ENCODE results near the gene KCNN2.
"Not testable (repeated sequence)": the region's sequence is repeated elsewhere in the genome, so short reads cannot be mapped to it uniquely, and the experiment has no call there.

The KCNN2 gene

DNA sequence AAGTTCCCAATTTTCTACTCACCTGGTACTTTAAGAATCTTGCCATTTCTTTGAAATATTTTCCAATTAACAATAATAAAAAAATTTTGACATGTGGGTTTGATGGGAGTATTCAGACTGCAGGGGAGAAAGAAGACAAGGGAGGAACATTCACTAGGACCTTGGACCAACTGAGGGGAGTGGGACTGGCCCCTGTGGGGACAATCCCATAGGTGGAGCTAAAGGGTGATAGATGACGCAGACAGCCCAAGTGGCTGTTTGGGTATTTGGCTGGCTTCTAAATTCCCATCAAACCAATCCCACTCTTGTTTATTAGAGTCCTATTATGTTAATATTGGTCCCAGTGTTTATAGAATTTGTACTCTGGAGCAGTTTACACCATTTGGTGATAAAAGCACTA is 65.3 kb downstream of the KCNN2 start:
- DNase-seq: no peak

DNA sequence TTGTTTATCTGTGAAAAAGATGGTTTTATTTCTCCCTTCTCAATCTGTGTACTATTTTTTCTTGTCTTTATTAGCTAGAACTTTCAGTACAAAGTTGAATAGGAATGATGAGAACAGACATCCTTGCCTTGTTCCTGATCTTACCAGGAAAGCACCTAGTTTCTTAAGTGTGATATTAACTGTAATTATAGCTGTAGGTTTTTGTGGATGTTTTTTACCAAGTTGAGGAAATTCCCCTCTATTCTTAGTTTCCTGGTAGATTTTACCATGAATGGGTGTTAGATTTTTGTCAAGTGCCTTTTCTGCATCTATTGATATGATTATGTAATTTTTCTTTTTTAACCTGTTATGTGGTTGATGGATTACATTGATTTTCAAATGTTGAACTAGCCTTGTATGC is 68.7 kb downstream of the KCNN2 start:
- DNase-seq: no peak

DNA sequence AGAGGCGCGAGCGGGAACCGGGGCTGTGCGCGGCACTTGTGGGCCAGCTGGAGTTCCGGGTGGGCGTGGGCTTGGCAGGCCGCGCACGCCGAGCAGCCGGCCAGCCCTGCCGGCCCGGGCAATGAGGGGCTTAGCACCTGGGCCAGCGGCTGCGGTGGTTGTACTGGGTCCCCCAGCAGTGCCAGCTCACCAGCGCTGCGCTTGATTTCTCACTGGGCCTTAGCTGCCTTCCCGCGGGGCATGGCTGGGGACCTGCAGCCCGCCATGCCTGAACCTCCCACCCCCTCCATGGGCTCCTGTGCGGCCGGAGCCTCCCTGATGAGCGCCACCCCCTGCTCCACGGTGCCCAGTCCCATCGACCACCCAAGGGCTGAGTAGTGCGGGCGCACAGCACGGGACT is 70.8 kb downstream of the KCNN2 start:
- DNase-seq: not testable (repeated sequence)

DNA sequence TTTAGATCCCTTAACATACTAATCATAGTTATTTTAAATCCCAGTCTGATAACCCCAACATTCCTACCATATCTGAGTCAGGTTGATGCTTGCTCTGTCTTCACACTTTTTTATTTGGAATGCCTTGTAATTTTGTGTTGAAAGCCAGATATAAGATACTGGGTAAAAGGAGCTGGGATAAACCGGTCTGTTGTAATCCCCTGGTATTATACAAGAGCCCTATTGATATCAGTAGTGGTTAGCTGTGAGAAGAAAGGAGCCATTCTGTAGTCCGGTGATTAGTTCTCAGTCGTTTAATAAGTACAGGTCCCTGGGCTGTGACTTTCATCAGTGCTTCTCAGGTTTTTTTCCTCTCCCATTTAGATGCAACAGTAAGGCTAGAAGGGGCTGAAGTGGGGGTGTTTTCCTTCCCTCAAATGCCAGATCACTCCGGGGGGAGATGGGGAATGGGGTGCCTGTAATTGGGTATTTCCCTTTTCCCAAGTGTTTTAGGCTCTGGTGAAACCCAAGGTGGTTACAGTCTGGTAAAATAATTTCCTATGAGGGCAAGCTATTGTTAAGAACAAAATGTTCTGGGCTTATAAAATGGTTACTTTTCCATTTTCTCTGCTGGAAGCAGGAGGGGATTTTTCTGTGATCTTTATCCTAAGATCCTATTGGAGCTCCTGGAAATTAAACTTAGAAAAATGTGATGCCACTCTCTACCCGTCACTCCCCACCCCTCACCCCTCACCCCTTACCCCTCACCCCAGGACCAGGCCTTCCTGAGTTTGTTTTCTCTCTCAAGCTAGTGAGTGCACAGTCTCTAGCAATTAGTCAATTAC is 72.7 kb downstream of the KCNN2 start:
- no peak for DNase-seq

DNA sequence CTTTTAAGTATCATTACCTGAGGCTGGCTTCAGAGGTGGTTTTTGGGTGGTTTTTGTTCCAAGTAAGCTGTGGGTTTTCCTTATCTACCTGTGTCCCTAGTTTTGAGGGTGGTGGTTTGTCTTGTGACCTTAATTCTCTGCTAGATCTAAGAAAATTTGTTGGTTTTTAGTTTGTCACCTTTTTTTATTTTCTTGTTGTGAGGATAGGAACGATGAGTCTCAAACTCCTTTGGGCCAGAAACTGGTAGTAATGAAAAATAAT is 73.3 kb downstream of the KCNN2 start:
- no peak for DNase-seq

DNA sequence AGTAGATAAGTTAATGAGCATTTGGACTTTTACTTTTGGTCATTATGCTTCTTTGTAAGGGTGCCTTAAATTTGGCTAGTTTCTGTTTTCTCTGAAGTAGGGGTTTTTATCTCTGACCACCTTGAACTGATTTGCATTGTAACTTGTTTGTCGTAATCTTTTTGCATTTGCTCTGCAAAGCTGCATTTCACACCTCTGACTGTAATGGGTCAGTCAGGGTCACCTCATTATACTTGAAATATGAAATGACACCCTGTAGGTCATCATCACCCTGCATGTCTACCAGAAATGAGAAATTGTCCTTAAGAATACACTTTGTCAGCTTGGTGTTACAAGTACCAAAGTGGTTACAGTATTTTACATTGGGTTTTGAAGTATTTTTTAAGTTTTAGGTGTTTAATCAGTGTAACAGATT is 74.0 kb downstream of the KCNN2 start:
- no peak for DNase-seq

DNA sequence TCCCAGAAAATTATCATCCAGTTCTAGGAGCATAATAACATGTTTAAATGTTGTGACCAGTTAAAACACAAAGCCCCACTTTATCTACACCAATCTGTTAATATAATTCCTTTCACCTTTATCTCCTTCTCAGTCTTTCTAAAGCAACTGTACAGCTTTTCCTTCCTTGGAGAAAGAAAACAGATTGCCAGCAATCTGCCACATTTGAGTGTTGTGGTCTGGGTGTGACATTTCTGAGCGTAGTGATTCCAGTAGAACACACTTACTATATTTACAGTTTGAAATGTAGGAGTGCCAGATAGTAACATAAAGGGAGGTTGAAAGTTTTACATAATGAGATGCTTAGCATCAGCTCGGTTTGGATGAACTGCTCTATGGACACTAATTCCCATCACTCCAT is 76.1 kb downstream of the KCNN2 start:
- DNase-seq: no peak

DNA sequence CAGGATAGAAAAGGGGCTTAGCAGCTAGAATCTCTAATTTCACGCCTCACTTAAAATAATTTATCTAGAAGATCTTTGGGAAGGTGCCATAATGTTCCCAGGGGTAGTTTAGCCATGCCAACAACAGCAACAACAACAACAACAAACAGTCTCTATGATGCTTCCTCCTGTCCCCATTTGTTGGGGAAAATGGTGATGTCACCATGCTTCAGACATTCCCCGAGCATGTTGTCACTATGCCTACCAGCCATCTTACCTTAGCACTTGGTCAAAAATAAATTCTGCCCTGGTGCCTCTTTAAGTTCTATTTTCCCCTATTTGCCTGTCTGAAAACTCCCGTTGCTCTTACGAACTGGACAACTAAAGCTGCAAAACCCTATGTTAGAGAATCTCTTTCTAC is 76.6 kb downstream of the KCNN2 start:
- no peak for DNase-seq

DNA sequence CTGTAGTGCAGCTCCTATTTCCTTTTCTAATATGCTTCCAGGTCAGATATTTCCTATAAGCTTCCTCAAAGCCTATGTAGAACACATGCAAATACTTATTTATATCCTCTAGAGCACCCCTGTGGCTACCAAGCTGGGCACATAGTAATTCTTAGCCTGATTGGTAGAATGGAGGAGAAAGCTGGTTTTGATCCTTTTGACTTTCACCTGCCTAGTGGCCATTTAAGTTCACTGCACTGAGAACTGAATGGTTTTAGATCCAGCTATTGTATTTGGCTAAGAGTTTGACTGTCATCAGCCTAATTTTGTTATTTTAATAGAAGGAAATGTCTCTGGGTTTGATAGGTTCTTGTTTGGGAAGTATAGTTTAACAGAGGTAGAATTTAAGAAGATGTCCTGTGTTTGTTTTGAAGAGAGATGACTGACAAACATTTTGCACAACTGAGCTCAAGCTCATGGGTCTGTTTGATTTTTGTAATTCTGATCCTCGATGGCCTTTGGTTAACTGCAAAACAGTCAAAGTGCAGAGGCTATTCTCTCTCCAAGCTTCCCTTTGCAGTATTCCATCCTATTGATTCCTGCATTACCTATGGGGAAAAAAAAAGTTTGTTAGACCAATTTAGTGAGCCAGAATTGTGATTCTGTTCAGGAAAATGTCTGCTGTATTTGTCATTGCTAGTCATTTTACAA is 85.4 kb downstream of the KCNN2 start:
- no peak for DNase-seq

DNA sequence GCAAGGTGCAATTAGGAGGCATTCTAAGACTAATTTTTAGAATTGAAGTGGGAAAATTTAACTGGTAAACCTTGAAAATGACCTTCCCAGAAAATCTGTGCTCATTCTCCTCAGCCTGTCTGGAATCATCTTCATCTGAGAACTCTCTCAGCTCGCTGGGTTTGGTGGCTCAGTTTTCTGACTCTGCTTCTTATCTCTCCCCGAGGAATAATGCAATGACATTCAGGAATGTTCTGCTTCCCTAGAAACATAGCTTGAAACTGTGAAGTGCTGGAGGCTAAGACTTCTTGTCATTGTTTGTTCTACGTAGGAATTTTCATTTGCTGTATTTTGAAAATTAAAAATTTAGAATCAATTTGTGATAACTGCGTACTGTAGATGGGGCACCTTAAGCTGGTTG is 86.6 kb downstream of the KCNN2 start:
- DNase-seq: no peak

DNA sequence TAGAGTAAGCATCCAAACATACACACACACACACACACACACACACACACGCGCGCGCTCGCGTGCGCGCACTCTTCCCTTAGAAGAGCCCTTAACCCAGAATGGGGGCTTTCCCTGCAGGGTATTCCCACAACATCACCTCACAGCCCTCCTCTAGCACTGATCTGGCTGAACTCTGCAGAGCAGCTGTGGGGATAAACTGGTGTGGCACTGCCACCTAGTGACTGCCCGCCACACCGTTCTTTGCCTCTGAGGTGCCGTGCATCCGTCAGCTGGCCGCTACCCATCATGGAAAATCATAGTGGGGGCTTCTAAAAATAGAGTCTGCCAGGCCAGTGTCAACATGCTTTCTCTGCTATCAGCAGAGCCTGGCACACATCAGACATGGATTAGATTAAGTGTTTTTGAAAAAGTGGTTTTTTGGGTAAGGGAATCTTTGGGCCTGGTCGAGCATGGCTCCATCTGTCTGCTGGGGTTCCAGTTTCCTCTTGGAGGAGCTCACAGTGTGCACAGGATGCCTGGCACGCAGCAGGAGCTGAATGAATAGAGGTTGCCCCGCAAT is 88.1 kb downstream of the KCNN2 start:
- peak; percentile 18 for DNase-seq

DNA sequence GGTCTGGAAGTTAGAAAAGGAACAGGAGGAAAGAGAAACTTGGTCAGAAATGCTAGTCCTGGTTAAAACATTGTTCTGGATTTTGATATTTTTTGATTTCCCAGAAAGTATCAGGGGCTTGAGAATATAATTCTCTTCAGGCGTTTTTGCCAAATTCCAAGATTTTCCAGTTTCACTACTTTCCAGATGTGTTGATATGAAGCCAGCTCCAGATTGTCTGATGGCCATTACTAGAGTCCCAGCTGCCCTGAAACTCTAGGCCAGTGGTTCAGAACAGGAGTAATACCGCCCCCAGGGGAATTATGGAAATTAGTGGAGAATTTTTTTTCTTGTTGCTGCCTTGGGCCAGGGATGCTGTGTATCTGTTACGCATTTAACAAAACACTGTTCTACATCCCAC is 88.6 kb downstream of the KCNN2 start:
- no peak for DNase-seq

DNA sequence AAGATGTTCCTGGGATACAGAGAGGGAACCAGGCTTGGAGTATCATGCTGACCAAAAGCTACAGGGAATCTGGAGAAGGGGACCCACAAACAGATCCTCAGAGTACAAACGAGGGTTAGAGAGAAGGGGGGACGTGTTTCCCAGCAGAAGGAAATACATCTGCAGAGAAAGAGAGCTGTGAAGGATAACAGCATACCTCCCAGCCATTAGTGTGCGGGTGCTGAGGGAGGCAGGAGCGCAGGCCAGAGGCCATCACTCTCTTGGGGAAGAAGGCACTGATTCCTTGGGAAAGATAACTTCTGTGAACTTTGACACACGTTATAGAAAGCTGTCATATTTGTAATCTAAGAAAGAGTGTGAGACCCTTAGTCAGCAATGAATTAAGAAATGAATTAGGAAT is 96.9 kb downstream of the KCNN2 start:
- no peak for DNase-seq

DNA sequence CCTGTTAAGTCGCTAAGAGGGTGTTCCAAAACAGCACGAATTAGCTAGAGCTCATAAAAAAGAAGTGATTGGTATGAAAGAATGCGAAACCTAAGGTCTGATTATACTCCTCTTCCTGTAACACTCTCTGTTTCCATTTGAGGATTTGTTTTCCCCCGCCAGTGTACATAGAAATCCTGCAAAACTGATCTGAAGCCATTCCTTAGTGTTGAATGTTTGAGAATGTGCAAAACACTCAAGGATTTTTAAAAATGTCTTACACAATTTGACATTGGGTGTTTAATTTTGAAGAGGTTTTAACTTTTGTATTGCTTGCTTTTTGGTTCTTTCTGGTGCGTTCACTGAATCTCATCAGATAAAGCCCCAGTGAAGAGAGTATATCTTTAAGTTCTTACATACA is 105.3 kb downstream of the KCNN2 start:
- DNase-seq: no peak

DNA sequence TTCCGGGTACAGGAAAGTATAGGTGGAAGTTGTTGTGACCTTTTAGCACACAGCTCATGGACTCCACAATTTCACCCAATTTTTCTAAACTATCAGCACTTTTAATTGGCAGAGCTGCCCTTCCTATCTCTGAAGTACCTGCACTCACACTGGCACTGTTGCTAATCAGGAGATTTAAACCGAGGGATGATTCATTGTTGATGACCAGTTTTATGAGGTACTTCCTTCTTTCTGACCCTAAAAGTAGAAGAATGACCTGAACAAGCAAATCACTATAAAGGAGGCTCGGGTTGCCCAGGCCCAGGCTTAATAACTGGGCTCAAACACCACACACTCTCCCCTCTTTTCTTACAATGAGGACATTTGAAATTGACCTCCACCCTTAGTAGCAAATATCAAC is 105.9 kb downstream of the KCNN2 start:
- DNase-seq: no peak

DNA sequence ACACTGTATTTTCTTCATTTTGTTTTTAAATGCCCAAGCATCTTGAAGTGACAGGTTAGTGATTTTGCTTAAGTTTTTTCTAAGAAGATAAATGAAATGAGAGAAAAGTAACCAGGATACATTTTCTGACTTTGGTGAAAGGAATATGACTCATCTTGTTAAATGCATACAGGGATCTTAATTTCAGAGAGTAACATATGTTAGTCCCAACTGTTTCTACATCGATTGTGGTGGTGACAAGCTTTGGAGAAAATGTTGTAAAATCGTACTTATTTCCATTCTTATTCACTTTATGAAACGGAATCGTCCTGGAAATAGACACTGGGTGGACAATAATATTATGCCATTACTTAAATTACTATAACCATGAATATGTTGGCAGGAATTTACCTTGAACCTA is 107.5 kb downstream of the KCNN2 start:
- no peak for DNase-seq

DNA sequence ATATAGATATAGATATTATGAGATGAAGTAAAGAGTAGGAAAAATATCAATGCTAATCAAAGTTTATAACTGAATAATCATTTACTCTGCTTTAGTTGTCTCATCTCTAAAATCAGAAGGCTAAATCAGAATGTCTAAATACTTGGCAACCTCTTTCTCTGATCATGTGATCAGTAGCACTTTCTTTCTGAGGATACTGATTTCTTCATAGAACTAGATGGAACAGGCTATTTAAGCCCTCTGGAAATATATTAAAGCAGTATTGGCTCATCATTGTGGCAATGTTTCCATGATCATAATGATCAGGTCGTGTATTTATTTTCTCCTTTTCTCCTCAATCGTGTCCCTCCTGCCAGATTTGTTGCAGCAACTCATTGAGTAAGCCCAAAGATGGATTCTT is 109.7 kb downstream of the KCNN2 start:
- DNase-seq: no peak

DNA sequence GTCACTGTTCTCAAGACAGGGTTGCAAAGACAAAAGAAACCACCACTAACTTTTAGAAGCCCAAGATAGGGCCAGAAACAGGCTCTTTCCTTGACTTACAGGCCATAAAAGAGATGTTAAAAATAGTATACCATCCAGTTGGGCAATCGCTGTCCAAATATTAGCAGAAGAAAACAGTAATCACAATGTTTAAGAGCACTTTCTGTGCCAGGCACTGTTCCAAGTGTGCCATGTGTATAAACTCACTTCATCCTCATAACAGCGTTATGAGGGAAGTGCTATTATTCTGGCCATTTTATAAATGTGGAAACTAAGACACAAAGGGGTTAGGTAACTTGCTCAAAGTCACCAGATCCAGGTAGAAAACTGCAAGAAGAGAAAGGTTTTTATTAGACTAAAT is 111.7 kb downstream of the KCNN2 start:
- DNase-seq: no peak

DNA sequence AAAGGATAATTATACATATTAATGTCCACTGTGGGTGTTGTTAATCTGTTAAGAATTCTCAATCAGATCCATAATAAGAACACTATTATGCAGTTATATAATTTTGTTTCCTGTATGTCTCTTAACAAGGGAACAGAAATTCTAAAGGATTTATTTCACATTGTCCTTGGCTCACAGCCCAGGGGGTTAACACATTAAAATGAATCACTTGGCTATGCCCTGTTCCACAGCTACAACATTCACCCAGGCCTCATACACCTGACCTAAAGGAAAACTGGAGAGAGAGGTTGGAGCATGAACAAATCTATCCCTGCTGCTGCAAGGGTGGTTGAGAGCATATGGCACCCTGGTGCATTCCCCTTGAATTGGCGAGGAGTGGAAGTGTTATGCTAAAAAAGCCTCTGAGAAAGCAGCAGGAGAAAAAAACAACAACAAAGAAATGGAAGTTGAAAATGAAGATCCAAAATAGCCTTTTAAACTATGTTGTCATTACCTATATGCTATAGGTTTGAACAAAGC is 116.0 kb downstream of the KCNN2 start:
- no peak for DNase-seq

DNA sequence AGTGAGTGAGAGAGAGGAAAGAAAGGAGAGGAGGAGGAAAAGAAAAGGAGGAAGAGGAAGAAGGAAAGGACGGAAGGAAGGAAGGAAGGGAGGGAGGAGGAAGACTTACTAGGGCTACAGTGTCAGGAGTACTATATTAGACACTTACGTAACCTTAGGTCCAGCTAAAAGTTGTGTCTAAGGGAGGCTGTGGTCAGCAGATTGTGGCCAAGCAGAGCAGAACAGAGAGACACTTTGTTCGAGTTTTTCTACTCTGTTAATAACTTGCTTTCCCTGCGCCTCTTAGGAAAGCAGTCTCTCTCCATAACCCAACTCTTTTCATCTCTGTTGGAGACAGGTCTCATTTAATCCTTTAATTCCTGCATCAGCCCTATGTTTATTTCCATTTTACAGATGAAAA is 138.9 kb downstream of the KCNN2 start:
- no peak for DNase-seq

DNA sequence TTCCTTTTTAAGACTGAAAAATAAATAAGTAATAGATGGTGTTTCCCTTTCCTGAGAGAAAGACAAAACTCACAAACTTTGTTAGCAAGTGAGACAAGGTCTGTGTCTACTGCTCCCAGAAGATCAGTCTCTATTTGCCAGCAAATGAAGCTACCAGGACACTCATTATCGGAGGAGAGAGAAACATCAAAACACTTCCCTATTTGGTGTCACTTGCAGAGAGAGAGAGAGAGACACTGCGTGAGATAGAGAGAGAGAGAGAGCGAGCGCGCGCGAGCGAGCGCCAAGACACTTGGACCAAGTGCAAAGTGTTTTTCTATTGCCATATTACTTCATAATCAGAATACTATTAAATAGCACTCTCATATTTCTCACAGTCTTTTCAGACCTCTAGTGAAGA is 142.7 kb downstream of the KCNN2 start:
- no peak for DNase-seq

DNA sequence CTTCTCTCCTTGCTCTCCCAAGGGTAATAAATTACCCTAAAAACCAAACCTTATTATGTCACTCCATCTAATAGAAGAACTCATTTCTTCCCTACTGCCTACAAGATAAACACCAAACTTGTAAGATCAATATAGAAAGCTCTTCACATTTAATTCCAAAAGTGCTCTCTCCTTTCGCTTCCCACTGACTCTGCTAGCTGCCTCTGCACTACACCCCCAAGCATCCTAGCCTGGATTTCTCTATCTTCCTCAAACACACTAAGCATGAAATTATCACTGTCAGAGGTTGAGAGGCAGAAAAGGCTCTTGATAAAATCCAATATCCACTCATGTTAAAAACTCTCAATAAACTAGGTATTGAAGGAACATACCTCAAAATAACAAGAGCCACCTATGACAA is 162.4 kb downstream of the KCNN2 start:
- DNase-seq: no peak

DNA sequence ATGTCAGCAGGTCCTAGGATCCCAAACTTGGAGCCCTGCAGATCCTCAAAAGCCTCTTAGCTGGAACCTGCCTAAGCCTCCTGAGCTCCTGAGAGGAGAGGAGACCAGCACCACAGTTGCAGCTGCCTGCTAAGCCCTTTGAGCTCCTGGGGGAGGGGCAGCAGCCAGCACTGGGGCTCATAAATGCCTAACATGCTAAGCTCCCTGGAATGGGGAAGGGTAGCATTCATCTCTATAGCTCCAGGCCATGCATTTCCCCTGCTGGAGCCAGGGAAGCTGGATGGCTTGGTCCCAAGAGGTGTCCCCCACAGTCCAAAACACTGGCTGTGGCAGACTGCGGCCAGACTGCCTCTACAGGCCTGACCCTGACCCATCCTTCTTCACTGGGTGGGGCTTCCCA is 182.7 kb downstream of the KCNN2 start:
- no peak for DNase-seq

All from NCI-H774 (cell line).